ENCODE measurements around the gene UBE3A.

The UBE3A gene

DNA sequence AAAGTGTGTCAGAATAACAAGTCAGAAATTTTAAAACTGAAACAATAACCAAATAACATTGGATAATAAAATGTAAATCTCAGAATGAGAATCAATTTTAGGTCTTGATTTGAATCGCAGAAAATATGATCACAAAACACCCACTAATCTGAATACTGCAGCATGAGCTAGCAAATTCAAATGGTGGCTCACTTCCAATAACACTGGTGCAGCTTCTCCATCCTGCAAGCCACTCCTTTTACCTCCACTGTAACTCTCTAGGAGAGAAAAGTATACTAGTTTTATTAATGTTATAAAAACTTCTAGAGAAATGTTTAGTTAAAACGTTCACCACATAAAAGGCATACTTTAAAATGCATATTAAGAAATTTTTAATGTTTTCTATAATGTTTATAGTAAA is 30.4 kb downstream of the UBE3A start:
- Histone ChIP-seq H3K4me3 (replicated peaks; ENCODE audit: low read depth, low read length) (no peak overlapping the region), H3K36me3 (ENCODE audit: control insufficient read depth, insufficient read depth, low read length) (no peaks in the 10 kb centered on the region), H3K27me3 (replicated peaks; ENCODE audit: control insufficient read depth, insufficient read depth, low read length) (no peaks in the 10 kb centered on the region)
- TF ChIP-seq, protein P1, sequence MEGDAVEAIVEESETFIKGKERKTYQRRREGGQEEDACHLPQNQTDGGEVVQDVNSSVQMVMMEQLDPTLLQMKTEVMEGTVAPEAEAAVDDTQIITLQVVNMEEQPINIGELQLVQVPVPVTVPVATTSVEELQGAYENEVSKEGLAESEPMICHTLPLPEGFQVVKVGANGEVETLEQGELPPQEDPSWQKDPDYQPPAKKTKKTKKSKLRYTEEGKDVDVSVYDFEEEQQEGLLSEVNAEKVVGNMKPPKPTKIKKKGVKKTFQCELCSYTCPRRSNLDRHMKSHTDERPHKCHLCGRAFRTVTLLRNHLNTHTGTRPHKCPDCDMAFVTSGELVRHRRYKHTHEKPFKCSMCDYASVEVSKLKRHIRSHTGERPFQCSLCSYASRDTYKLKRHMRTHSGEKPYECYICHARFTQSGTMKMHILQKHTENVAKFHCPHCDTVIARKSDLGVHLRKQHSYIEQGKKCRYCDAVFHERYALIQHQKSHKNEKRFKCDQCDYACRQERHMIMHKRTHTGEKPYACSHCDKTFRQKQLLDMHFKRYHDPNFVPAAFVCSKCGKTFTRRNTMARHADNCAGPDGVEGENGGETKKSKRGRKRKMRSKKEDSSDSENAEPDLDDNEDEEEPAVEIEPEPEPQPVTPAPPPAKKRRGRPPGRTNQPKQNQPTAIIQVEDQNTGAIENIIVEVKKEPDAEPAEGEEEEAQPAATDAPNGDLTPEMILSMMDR (IDR thresholded peaks at IDR 0.05; ENCODE audit: insufficient read depth, low read length, poor library complexity, severe bottlenecking), result no peak
- no peak for DNase-seq (ENCODE audit: extremely low read depth, insufficient read length)

DNA sequence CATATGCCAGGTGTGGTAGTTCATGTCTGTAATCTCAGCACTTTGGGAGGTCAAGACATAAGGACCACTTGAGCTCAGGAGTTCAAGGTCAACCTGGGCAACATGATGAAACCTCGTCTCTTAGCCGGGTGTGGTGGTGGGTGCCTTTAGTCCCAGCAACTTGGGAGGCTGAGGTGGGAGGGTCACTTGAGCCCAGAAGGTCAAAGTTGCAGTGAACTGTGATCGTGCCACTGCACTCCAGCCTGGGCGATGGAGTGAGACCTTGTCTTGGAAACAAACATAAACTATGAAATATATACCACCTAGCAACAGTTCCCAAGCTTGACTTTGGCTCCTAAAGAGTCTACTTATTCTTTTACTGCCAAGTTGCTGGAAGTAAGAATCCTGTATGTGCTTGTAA is 30.9 kb downstream of the UBE3A start:
- no peaks in the 10 kb centered on the region for H3K36me3 ChIP-seq (ENCODE audit: control insufficient read depth, insufficient read depth, low read length)
- H3K27me3 ChIP-seq (replicated peaks; ENCODE audit: control insufficient read depth, insufficient read depth, low read length), result no peaks in the 10 kb centered on the region
- no peak for DNase-seq (ENCODE audit: extremely low read depth, insufficient read length)
- TF ChIP-seq, protein P1 (IDR thresholded peaks at IDR 0.05; ENCODE audit: insufficient read depth, low read length, poor library complexity, severe bottlenecking), result no peak
- no peak overlapping the region for H3K4me3 ChIP-seq (replicated peaks; ENCODE audit: low read depth, low read length)

DNA sequence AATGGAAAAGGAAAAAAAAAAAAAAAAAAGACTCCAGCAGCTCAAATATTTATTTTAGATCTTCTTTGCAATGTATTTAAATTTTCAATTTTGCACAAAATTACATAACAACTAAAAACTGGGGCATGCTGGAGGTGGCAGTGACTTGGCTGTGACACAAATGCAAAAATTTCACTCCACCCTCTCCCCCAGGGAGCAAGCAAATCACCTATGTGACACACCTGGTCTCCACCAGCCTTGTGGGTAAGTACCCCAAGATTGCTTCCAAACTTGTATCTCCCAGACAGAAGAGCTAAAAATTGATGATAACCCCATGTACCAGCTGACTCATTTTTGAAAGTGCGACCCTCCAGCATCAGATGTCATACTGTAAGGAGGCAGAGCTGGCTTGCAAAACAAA is 32.0 kb downstream of the UBE3A start:
- DNase-seq (ENCODE audit: extremely low read depth, insufficient read length), result no peak
- H3K4me3 ChIP-seq (replicated peaks; ENCODE audit: low read depth, low read length), result no peak overlapping the region
- TF ChIP-seq, protein P1 (IDR thresholded peaks at IDR 0.05; ENCODE audit: insufficient read depth, low read length, poor library complexity, severe bottlenecking), result no peak
- H3K27me3 ChIP-seq (replicated peaks; ENCODE audit: control insufficient read depth, insufficient read depth, low read length), result no peaks in the 10 kb centered on the region
- H3K36me3 ChIP-seq (ENCODE audit: control insufficient read depth, insufficient read depth, low read length), result peaks cover 7% of the 10 kb centered on the region

DNA sequence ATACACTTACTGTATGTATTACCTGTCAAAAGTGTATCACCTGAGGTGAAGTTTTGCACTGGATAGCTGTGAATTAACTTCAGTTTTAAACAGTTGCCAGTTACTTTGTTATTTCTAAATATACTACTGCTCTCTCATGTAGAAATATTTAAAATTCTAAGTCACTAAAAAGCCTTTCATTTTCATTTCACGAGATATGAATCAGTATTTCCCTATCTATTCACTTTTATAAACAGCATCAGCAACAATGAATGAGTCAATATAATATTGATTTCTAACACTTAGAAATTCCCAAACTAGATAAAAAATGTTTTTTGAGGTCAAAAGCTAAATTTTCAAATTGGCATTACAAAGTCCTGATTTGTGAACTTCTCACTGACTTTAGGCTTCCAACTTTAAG is 32.6 kb downstream of the UBE3A start:
- TF ChIP-seq, protein P1 (IDR thresholded peaks at IDR 0.05; ENCODE audit: insufficient read depth, low read length, poor library complexity, severe bottlenecking), result no peak
- H3K4me3 ChIP-seq (replicated peaks; ENCODE audit: low read depth, low read length), result no peak overlapping the region
- no peak for DNase-seq (ENCODE audit: extremely low read depth, insufficient read length)
- H3K36me3 ChIP-seq (ENCODE audit: control insufficient read depth, insufficient read depth, low read length), result peaks cover 7% of the 10 kb centered on the region
- no peaks in the 10 kb centered on the region for H3K27me3 ChIP-seq (replicated peaks; ENCODE audit: control insufficient read depth, insufficient read depth, low read length)

DNA sequence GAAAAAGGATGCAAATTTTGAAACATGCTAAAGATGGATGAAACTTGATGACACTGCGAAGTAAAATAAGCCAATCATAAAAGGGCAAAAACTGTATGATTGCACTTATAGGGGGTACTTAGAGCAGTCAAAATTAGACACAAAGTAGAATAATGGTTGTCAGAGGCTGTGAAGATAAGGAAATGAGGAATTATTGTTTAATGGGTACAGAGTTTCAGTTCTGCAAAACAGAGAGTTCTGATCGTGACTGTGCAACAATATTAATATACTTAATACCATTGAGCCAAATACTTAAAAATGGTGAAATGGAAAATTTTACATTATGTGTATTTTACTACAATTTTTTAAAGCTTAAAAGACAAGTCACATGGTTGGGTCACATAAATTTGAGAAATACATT is 35.1 kb downstream of the UBE3A start:
- no peak for DNase-seq (ENCODE audit: extremely low read depth, insufficient read length)

DNA sequence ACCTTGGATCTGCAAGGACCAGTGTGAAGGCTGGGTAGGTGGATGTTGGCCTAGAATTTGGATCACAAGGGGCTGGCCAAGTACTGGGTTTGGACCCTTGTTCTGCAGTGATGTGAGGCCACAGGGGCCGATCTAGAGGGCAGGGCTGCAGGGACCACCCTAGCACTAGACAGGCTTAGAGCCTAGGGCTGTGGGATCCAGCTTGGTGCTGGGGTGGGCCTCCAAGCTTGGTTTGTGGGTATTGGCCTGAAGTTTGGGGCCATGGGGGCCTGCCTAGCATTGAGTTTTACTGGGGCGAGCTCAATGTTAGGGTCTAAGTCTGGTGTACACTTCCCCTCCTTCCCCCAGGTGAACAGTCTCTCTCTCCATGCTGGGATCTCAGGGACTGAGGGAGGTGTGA is 36.5 kb downstream of the UBE3A start:
- DNase-seq (ENCODE audit: extremely low read depth, insufficient read length), result no peak
- no peaks in the 10 kb centered on the region for H3K27me3 ChIP-seq (replicated peaks; ENCODE audit: control insufficient read depth, insufficient read depth, low read length)
- H3K36me3 ChIP-seq (ENCODE audit: control insufficient read depth, insufficient read depth, low read length), result peaks cover 7% of the 10 kb centered on the region
- no peak overlapping the region for H3K4me3 ChIP-seq (replicated peaks; ENCODE audit: low read depth, low read length)
- TF ChIP-seq, protein P1 (IDR thresholded peaks at IDR 0.05; ENCODE audit: insufficient read depth, low read length, poor library complexity, severe bottlenecking), result no peak

More for the DNA sequence above, 35.1 kb downstream of the UBE3A start:
- H3K4me3 ChIP-seq (replicated peaks; ENCODE audit: low read depth, low read length), result no peak overlapping the region
- TF ChIP-seq, protein P1 (IDR thresholded peaks at IDR 0.05; ENCODE audit: insufficient read depth, low read length, poor library complexity, severe bottlenecking), result no peak
- no peaks in the 10 kb centered on the region for H3K27me3 ChIP-seq (replicated peaks; ENCODE audit: control insufficient read depth, insufficient read depth, low read length)
- peaks cover 7% of the 10 kb centered on the region for H3K36me3 ChIP-seq (ENCODE audit: control insufficient read depth, insufficient read depth, low read length)
